ENCODE data around the gene L1TD1.

- TF ChIP-seq CTCF (IDR thresholded peaks at IDR 0.05) (no peak), POLR2A (IDR thresholded peaks at IDR 0.05) (no peak)
These were observed 3.6 kb downstream of the L1TD1 start for GRCh38 chr1:62198069-62198780.

Measured in lower leg skin (tissue), 3 donors.